Activated CD4-positive, alpha-beta T cell treated with anti-CD3 and anti-CD28 coated beads, Interleukin-10, Interleukin-2, amounts not matched to agents 100 ng/mL and 50 ng/mL, durations not matched to agents 16 hours and 8 hours (primary cell): ENCODE results near the gene DYSF.

ENCODE experiments used
- DNase-seq: peaks from one replicate; pipeline ENCODE4 v3.0.0-alpha.2; 2020

DYSF gene

GRCh38 chr2:71555798-71556454 is 102.6 kb downstream of the DYSF start:
- no peak for DNase-seq

GRCh38 chr2:71556692-71557250 is 103.4 kb downstream of the DYSF start:
- no peak for DNase-seq

- DNase-seq, result no peak
Measured at GRCh38 chr2:71557321-71557720, 104.0 kb downstream of the DYSF start.

GRCh38 chr2:71558300-71559051 is 105.1 kb downstream of the DYSF start:
- no peak for DNase-seq

GRCh38 chr2:71559080-71559827 is 105.9 kb downstream of the DYSF start:
- DNase-seq, result no peak

GRCh38 chr2:71559828-71560637 is 106.7 kb downstream of the DYSF start:
- no peak for DNase-seq

- no peak for DNase-seq
Measured at GRCh38 chr2:71560638-71561011, 107.3 kb downstream of the DYSF start.

- no peak for DNase-seq
Measured at GRCh38 chr2:71561441-71562267, 108.3 kb downstream of the DYSF start.

- no peak for DNase-seq
Measured at GRCh38 chr2:71562518-71562917, 109.2 kb downstream of the DYSF start.

GRCh38 chr2:71563872-71564271 is 110.5 kb downstream of the DYSF start:
- DNase-seq, result no peak

- DNase-seq, result no peak
Measured at GRCh38 chr2:71564361-71564760, 111.0 kb downstream of the DYSF start.

- DNase-seq, result no peak
Measured at GRCh38 chr2:71564790-71565189, 111.4 kb downstream of the DYSF start.

- no peak for DNase-seq
Measured at GRCh38 chr2:71566372-71566771, 113.0 kb downstream of the DYSF start.

- DNase-seq, result no peak
Measured at GRCh38 chr2:71567625-71568024, 114.3 kb downstream of the DYSF start.

GRCh38 chr2:71568103-71568502 is 114.7 kb downstream of the DYSF start:
- DNase-seq, result no peak

- no peak for DNase-seq
Measured at GRCh38 chr2:71570511-71570910, 117.2 kb downstream of the DYSF start.

GRCh38 chr2:71570951-71571460 is 117.6 kb downstream of the DYSF start:
- DNase-seq, result no peak

GRCh38 chr2:71571945-71572344 is 118.6 kb downstream of the DYSF start:
- DNase-seq, result no peak

GRCh38 chr2:71575966-71576365 is 122.6 kb downstream of the DYSF start:
- no peak for DNase-seq

GRCh38 chr2:71576541-71576940 is 123.2 kb downstream of the DYSF start:
- no peak for DNase-seq

- DNase-seq, result no peak
Measured at GRCh38 chr2:71577209-71577608, 123.8 kb downstream of the DYSF start.
